IMR-90 (cell line): ENCODE measurements around the gene SYNE2. TPM values are rescaled to one million over a fixed set of nuclear protein-coding genes. Genes with fewer than 3 reads are reported as not detected.

ENCODE experiments used
- ATAC-seq: fragments of 200-7000 bp; cut with Tn5 transposase; 2 replicates; pipeline ENCODE4 v1.9.1; 2020; ENCODE audit warnings: low read depth, mild to moderate bottlenecking, moderate library complexity
- BruUV-seq: library from RNA; stranded (reverse); fragments of 400-500 nt; replicated peaks from 2 replicates; lab custom pipeline; 2021; lab: Mats Ljungman, UMichigan
- CTCF ChIA-PET: fragments of 300-600 bp; formaldehyde crosslinking; extraction: SDS; loops from one replicate; lab custom pipeline; 2021; ENCODE audit warnings: antibody characterized with exemption; lab: Yijun Ruan, JAX
- POLR2A ChIA-PET: fragments of 300-600 bp; sonication (Branson Sonifier 250); formaldehyde crosslinking; loops from one replicate; lab custom pipeline; 2022; ENCODE audit warnings: antibody characterized with exemption; ENCODE audit not compliant: unreplicated experiment; lab: Charles Lee
- DNase-seq: peaks from one replicate; pipeline ENCODE4 v3.0.0; 2013
- H2AFZ ChIP-seq: replicated peaks from 2 replicates; pipeline ENCODE3; 2013; ENCODE audit warnings: low read length, mild to moderate bottlenecking; ENCODE audit not compliant: poor library complexity
- H2AK5ac ChIP-seq: 2 replicates; pipeline ENCODE4 v1.6.1; 2013; ENCODE audit warnings: low read depth, low read length, inconsistent platforms
- H2AK9ac ChIP-seq: replicated peaks from 2 replicates; pipeline ENCODE3; 2013; ENCODE audit warnings: mild to moderate bottlenecking, low read depth, low read length, moderate library complexity; ENCODE audit not compliant: poor library complexity
- H2BK120ac ChIP-seq: 2 replicates; pipeline ENCODE4 v1.6.1; 2013; ENCODE audit warnings: low read depth, low read length, inconsistent platforms
- H2BK15ac ChIP-seq: 3 replicates; pipeline ENCODE4 v1.6.1; 2013; ENCODE audit warnings: low read depth, low read length, inconsistent platforms
- H2BK20ac ChIP-seq: 2 replicates; pipeline ENCODE4 v1.6.1; 2013; ENCODE audit warnings: low read depth, mild to moderate bottlenecking, inconsistent platforms, low read length, moderate library complexity
- H2BK5ac ChIP-seq: 2 replicates; pipeline ENCODE4 v1.6.1; 2013; ENCODE audit warnings: mild to moderate bottlenecking, low read depth, low read length, inconsistent platforms; ENCODE audit not compliant: poor library complexity, severe bottlenecking
- H3K14ac ChIP-seq: replicated peaks from 2 replicates; pipeline ENCODE4 v1.6.1; 2013; ENCODE audit warnings: low read depth, low read length, inconsistent platforms
- H3K18ac ChIP-seq: 2 replicates; pipeline ENCODE4 v1.6.1; 2013; ENCODE audit warnings: low read depth, low read length, control low read depth
- H3K23ac ChIP-seq: 2 replicates; pipeline ENCODE4 v1.6.1; 2013; ENCODE audit warnings: low read depth, low read length, inconsistent platforms
- H3K27ac ChIP-seq: 2 replicates; pipeline ENCODE4 v1.5.1; 2013; ENCODE audit warnings: mild to moderate bottlenecking, control low read depth, low read length; ENCODE audit not compliant: insufficient read depth
- H3K27me3 ChIP-seq: 2 replicates; pipeline ENCODE4 v1.6.1; 2013; ENCODE audit warnings: low read length; ENCODE audit not compliant: control insufficient read depth, insufficient read depth
- H3K36me3 ChIP-seq: 2 replicates; pipeline ENCODE4 v1.6.1; 2013; ENCODE audit warnings: low read length, mixed read lengths; ENCODE audit not compliant: control insufficient read depth, insufficient read depth
- H3K4ac ChIP-seq: 2 replicates; pipeline ENCODE4 v1.6.1; 2013; ENCODE audit warnings: low read depth, low read length, inconsistent platforms
- H3K4me1 ChIP-seq: 2 replicates; pipeline ENCODE4 v1.6.1; 2013; ENCODE audit warnings: low read length, mixed read lengths; ENCODE audit not compliant: control insufficient read depth, insufficient read depth
- H3K4me2 ChIP-seq: 2 replicates; pipeline ENCODE4 v1.6.1; 2013; ENCODE audit warnings: low read depth, mild to moderate bottlenecking, control low read depth, low read length, moderate library complexity
- H3K4me3 ChIP-seq: 2 replicates; pipeline ENCODE4 v1.5.1; 2013; ENCODE audit warnings: low read depth, mild to moderate bottlenecking, control low read depth, low read length, moderate library complexity; ENCODE audit not compliant: insufficient read depth
- H3K56ac ChIP-seq: 2 replicates; pipeline ENCODE4 v1.6.1; 2013; ENCODE audit warnings: low read length, inconsistent platforms; ENCODE audit not compliant: insufficient read depth; ENCODE audit errors: extremely low read depth
- H3K79me1 ChIP-seq, 2 experiments: 2 replicates each; pipeline ENCODE4 v1.6.1; 2013; ENCODE audit warnings: low read length in 2 of 2, inconsistent platforms in 1 of 2, low read depth in 1 of 2
- H3K9ac ChIP-seq: 2 replicates; pipeline ENCODE4 v1.6.1; 2013; ENCODE audit warnings: low read depth, low read length, control low read depth
- H3K9me1 ChIP-seq: 2 replicates; pipeline ENCODE4 v1.6.1; 2013; ENCODE audit warnings: low read length, inconsistent platforms; ENCODE audit not compliant: insufficient read depth
- H3K9me3 ChIP-seq: 2 replicates; pipeline ENCODE4 v1.6.1; 2013; ENCODE audit warnings: low read length; ENCODE audit not compliant: control insufficient read depth, insufficient read depth
- H4K20me1 ChIP-seq: 2 replicates; pipeline ENCODE4 v1.6.1; 2013; ENCODE audit warnings: low read length, inconsistent platforms; ENCODE audit not compliant: insufficient read depth
- H4K5ac ChIP-seq: 2 replicates; pipeline ENCODE4 v1.6.1; 2013; ENCODE audit warnings: mild to moderate bottlenecking, low read depth, low read length, control low read depth
- H4K8ac ChIP-seq, 2 experiments: 2 replicates each; pipeline ENCODE4 v1.6.1; 2013; ENCODE audit warnings: low read depth in 2 of 2, low read length in 2 of 2, control low read depth in 1 of 2, inconsistent platforms in 1 of 2
- H4K91ac ChIP-seq: 2 replicates; pipeline ENCODE4 v1.6.1; 2013; ENCODE audit warnings: low read depth, low read length, inconsistent platforms; ENCODE audit not compliant: insufficient read depth
- BHLHE40 ChIP-seq: fragments of 150-350 bp; IDR thresholded peaks from 2 replicates; pipeline ENCODE4 v1.6.1; 2016; ENCODE audit warnings: mild to moderate bottlenecking, low read depth, low read length
- CEBPB ChIP-seq: IDR thresholded peaks from 2 replicates; pipeline ENCODE4 v1.6.1; 2012; ENCODE audit warnings: low read depth, low read length, improper control_type of control experiment
- FOS ChIP-seq: fragments of 150-350 bp; IDR thresholded peaks from 2 replicates; pipeline ENCODE4 v1.6.1; 2016; ENCODE audit warnings: low read depth, low read length
- MAFK ChIP-seq: IDR thresholded peaks from 2 replicates; pipeline ENCODE4 v1.6.1; 2012; ENCODE audit warnings: low read depth, low read length, improper control_type of control experiment
- MAZ ChIP-seq: IDR thresholded peaks from 2 replicates; pipeline ENCODE4 v1.6.1; 2012; ENCODE audit warnings: low read depth, mild to moderate bottlenecking, low read length, improper control_type of control experiment, moderate library complexity, borderline replicate concordance
- MXI1 ChIP-seq: IDR thresholded peaks from 2 replicates; pipeline ENCODE4 v1.6.1; 2012; ENCODE audit warnings: low read depth, mild to moderate bottlenecking, low read length, moderate library complexity, borderline replicate concordance
- POLR2A ChIP-seq: IDR thresholded peaks from 2 replicates; pipeline ENCODE4 v1.6.1; 2012; ENCODE audit warnings: mild to moderate bottlenecking, low read depth, low read length
- RAD21 ChIP-seq: IDR thresholded peaks from 2 replicates; pipeline ENCODE4 v1.6.1; 2012; ENCODE audit warnings: low read length, improper control_type of control experiment
- RCOR1 ChIP-seq: IDR thresholded peaks from 2 replicates; pipeline ENCODE4 v1.6.1; 2012; ENCODE audit warnings: mild to moderate bottlenecking, low read length, improper control_type of control experiment; ENCODE audit not compliant: insufficient replicate concordance
- SMC3 ChIP-seq: fragments of 150-350 bp; IDR thresholded peaks from 2 replicates; pipeline ENCODE4 v1.6.1; 2016; ENCODE audit warnings: low read depth, mild to moderate bottlenecking, antibody characterized with exemption, low read length, moderate library complexity
- WGBS, 2 experiments: methylation state at CpG; one replicate each; pipeline versions ENCODE4 v1.1.5 to v1.1.7; 2013; ENCODE audit warnings: missing lambda C conversion rate in 2 of 2; ENCODE audit not compliant: insufficient read length in 1 of 2; ENCODE audit errors: extremely low coverage in 2 of 2; 5-methylcytosine and 5-hydroxymethylcytosine counted together
- dilution Hi-C: fragments of 300-500 bp; cut with HindIII; formaldehyde crosslinking; loops from one replicate; pipeline ENCODE4 v1.14.3; 2018; ENCODE audit warnings: low sequenced_read_pairs; ENCODE audit not compliant: unreplicated experiment
- in situ Hi-C: fragments of 300-500 bp; cut with MboI; formaldehyde crosslinking; loops from 3 replicates; pipeline ENCODE4 v1.14.3; 2019; ENCODE audit warnings: low sequenced_read_pairs, inconsistent platforms, mixed read lengths
- intact Hi-C: fragments of 100-400 bp; cut with micrococcal nuclease; formaldehyde crosslinking; loops from 2 replicates; pipeline ENCODE4 v1.10.0; 2022
- polyA plus RNA-seq, 3 experiments: library from polyadenylated mRNA; depleted of rRNA; stranded (reverse); fragments of >200 nt; gene quantifications; 2 replicates each; pipeline ENCODE4 v1.2.3, GENCODE V29; 2012; ENCODE audit warnings: low replicate concordance in 1 of 3
- total RNA-seq: library from RNA; depleted of rRNA; stranded (reverse); fragments of >200 nt; gene quantifications from 2 replicates; pipeline ENCODE4 v1.2.3, GENCODE V29; 2012
- TF ChIP-seq, protein P1 (sequence below): fragments of 150-350 bp; IDR thresholded peaks from 2 replicates; pipeline ENCODE4 v1.6.1; 2016; ENCODE audit warnings: low read depth, mild to moderate bottlenecking, low read length, moderate library complexity, borderline replicate concordance

SYNE2 gene
- total and polyA plus RNA-seq, 2 of the 4 experiments (the other 2 are of a cell fraction) = 5.2 to 28.9 TPM

DNA sequence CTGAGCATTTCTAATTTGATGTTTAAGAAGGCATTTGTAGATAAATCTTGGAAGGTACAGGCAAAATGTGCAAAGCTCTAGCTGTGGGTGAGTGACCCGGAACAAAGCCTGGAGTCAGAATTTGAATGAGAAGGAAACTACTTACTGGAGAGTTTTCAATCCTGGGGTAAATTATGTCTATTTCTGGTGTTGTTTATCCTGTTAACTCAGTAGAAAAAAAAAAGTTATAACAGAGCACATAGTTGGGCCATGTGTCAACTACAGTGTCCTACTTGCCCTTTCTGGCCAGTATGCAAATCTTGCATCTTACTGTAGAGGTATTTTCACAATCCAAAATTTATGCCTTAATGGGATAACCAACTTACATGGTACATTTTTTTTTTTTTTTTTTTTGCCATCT is 182.3 kb downstream of the SYNE2 start:
- Histone ChIP-seq H3K9me3 (no peaks in the 10 kb centered on the region), H3K9me1 (no peaks in the 10 kb centered on the region), H3K4me1 (no peaks in the 10 kb centered on the region; the same call in none of the 2 replicates), H4K91ac (no peak overlapping the region), H2AK9ac (no peak overlapping the region), H4K20me1 (no peaks in the 10 kb centered on the region), H3K27ac (no peak overlapping the region), H4K8ac (no peak overlapping the region; a peak in 1 of 4 replicates), H2BK5ac (peak overlapping the region; percentile 27), H2AK5ac (no peak overlapping the region), H4K5ac (no peak overlapping the region), H3K23ac (no peak overlapping the region), H3K9ac (no peak overlapping the region), H3K18ac (no peak overlapping the region), H2AFZ (no peak overlapping the region), H2BK15ac (no peak overlapping the region), H3K79me1 (no peaks in the 10 kb centered on the region), H3K14ac (no peak overlapping the region), H2BK20ac (no peak overlapping the region), H3K4me3 (no peak overlapping the region), H3K4ac (no peak overlapping the region), H2BK120ac (peak overlapping the region; percentile 28; the same call in 1 of the 2 replicates), H3K36me3 (no peaks in the 10 kb centered on the region), H3K56ac (no peak overlapping the region), H3K4me2 (no peak overlapping the region), H3K27me3 (no peaks in the 10 kb centered on the region)
- CTCF ChIA-PET = interaction anchor here (0.7 kb wide), 2 partner anchors 153 to 268 kb away, joined by 4 to 5 read pairs; no protein-coding TSS in a partner anchor
- DNase-seq (peak; percentile 77), ATAC-seq (peak; percentile 84)
- no CpG with 5 or more reads among the region's 1 CpG for WGBS, 2 experiments
- dilution Hi-C loops = loop anchor here (25.0 kb wide), 1 partner anchor 252 kb away; the partner anchor contains the start of gene ESR2
- BruUV-seq = no TSS peak
- POLR2A ChIA-PET = no interaction called here
- in situ Hi-C loops = no loop called here
- TF ChIP-seq MAFK (no peak), POLR2A (no peak), BHLHE40 (no peak), MXI1 (no peak), FOS (no peak; the same call in 1 of the 2 replicates), RAD21 (no peak), RCOR1 (no peak), SMC3 (no peak), MAZ (no peak), CEBPB (no peak)
- TF ChIP-seq, protein P1, sequence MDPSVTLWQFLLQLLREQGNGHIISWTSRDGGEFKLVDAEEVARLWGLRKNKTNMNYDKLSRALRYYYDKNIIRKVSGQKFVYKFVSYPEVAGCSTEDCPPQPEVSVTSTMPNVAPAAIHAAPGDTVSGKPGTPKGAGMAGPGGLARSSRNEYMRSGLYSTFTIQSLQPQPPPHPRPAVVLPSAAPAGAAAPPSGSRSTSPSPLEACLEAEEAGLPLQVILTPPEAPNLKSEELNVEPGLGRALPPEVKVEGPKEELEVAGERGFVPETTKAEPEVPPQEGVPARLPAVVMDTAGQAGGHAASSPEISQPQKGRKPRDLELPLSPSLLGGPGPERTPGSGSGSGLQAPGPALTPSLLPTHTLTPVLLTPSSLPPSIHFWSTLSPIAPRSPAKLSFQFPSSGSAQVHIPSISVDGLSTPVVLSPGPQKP = no peak
- intact Hi-C loops = no loop called here
